Tibial nerve (tissue), 4 donors: ENCODE measurements around the gene ZCWPW2.

Source experiments
- EP300 ChIP-seq, 2 donors: sonication (generic); formaldehyde crosslinking; IDR thresholded peaks; one replicate each; pipeline ENCODE4 v1.6.1; 2017; ENCODE audit warnings: antibody characterized with exemption in 2 of 2, mild to moderate bottlenecking in 1 of 2
- POLR2A ChIP-seq, 2 donors: fragments of 450-650 bp; IDR thresholded peaks; one replicate each; pipeline ENCODE4 v1.6.1; 2017; ENCODE audit warnings: antibody characterized with exemption in 2 of 2, mild to moderate bottlenecking in 2 of 2, moderate library complexity in 2 of 2
- TF ChIP-seq, protein P1 (sequence below), 5 experiments: fragments of 200-600 bp in 3 of 5; fragments of 450-650 bp in 2 of 5; sonication (generic) in 3 of 5; IDR thresholded peaks; one replicate each; pipeline ENCODE4 v1.5.1; 2016 to 2019; ENCODE audit warnings: antibody characterized with exemption in 5 of 5, mild to moderate bottlenecking in 3 of 5, moderate library complexity in 2 of 5

DNA sequence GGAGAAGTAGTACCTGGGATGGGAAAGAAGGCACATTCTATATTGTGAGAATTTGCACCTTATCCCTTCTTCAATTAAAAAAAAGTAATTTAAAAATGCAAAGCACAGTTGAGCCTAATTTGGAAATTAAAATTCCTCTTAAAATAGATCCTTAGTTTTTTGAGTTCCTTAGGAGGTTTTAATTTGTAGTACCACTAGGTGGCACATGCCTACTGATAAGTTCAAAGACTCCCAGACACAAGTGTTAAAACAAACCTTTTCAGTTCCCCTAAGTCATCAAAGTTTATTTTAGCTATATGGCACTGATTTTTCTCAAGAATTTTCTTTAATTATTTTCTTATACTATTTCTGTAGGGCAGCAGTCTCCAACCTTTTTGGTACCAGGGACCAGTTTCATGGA, 127.7 kb downstream of the ZCWPW2 start:
- TF ChIP-seq, protein P1, sequence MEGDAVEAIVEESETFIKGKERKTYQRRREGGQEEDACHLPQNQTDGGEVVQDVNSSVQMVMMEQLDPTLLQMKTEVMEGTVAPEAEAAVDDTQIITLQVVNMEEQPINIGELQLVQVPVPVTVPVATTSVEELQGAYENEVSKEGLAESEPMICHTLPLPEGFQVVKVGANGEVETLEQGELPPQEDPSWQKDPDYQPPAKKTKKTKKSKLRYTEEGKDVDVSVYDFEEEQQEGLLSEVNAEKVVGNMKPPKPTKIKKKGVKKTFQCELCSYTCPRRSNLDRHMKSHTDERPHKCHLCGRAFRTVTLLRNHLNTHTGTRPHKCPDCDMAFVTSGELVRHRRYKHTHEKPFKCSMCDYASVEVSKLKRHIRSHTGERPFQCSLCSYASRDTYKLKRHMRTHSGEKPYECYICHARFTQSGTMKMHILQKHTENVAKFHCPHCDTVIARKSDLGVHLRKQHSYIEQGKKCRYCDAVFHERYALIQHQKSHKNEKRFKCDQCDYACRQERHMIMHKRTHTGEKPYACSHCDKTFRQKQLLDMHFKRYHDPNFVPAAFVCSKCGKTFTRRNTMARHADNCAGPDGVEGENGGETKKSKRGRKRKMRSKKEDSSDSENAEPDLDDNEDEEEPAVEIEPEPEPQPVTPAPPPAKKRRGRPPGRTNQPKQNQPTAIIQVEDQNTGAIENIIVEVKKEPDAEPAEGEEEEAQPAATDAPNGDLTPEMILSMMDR (IDR thresholded peaks at IDR 0.05) = peak; percentile 34 to 60 (median 55)
- TF ChIP-seq POLR2A (IDR thresholded peaks at IDR 0.05) (no peak), EP300 (IDR thresholded peaks at IDR 0.05) (no peak)
